PC-9 (cell line): Measurements from ENCODE around the gene NOSIP.

Experiments used
- CTCF ChIP-seq: fragments of 200-600 bp; sonication (generic); conservative IDR thresholded peaks from 2 replicates; pipeline ENCODE4 v1.6.1; 2017; ENCODE audit warnings: mixed run types, antibody characterized with exemption, mild to moderate bottlenecking, moderate library complexity
- EZH2 ChIP-seq: fragments of 200-600 bp; sonication (generic); IDR thresholded peaks from 2 replicates; pipeline ENCODE4 v1.8.0; 2017; ENCODE audit warnings: antibody characterized with exemption, low read depth

GRCh38 chr19:49530708-49531107 is 49.6 kb downstream of the NOSIP start:
- no peak for TF ChIP-seq CTCF
- no peak for TF ChIP-seq EZH2
